GM19099 (cell line): ENCODE results near the gene TBC1D10B.
A peak's percentile ranks its signal among the peaks of the same experiment; 100 is the strongest.

Experiments
- POLR2A ChIP-seq: IDR thresholded peaks from 3 replicates; pipeline ENCODE4 v1.6.1; 2011; ENCODE audit warnings: low read depth; ENCODE audit not compliant: insufficient read length; ENCODE audit errors: extremely low read depth

Gene TBC1D10B

GRCh38 chr16:30346286-30346685 lies 24.0 kb downstream of the TBC1D10B start:
- TF ChIP-seq POLR2A = no peak

DNA sequence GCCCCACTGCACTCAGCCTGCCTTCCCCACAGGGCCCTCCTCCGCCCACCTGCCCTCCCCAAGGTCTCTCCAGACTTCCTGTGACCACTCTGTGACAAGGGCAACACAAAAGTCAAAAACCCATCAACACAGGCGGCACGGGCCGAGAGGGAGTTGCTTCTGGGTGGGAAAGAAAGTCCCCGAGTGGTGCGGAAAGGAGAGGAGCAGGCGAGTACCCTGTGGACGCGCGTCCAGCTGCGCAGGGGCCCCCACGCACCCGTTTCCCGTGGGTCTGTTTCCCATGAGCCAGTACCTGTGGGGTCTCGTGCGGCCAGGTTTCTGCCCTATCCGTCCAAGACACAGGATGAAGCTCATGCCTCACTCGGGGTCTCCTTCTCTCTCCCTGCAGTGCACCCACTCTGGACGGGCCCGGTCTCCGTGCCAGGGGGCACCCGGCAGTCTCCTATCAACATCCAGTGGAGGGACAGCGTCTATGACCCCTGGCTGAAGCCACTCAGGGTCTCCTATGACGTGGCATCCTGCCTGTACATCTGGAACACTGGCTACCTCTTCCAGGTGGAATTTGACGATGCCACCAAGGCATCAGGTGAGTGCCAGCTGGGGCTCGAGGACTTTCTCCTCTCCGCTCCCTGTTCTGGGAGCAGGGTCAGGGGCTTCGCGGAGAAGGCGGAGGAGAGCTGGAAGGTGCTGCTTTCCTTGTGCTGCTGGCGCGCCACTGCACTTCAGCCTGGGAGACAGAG lies 27.4 kb downstream of the TBC1D10B start:
- no peak for TF ChIP-seq POLR2A

- TF ChIP-seq POLR2A = no peak
These were observed 29.7 kb downstream of the TBC1D10B start for GRCh38 chr16:30340621-30341020.

GRCh38 chr16:30335598-30336474 lies 34.5 kb downstream of the TBC1D10B start:
- TF ChIP-seq POLR2A = no peak

GRCh38 chr16:30335028-30335597 lies 35.2 kb downstream of the TBC1D10B start:
- peak; percentile 73 for TF ChIP-seq POLR2A
